ENCODE measurements around the gene NRF1. TPM values are rescaled to one million over a fixed set of nuclear protein-coding genes. Genes with fewer than 3 reads are reported as not detected.
"Not testable (repeated sequence)": the region's sequence is repeated elsewhere in the genome, so short reads cannot be mapped to it uniquely, and the experiment has no call there.

Gene NRF1
- 32.4 TPM for total RNA-seq

DNA sequence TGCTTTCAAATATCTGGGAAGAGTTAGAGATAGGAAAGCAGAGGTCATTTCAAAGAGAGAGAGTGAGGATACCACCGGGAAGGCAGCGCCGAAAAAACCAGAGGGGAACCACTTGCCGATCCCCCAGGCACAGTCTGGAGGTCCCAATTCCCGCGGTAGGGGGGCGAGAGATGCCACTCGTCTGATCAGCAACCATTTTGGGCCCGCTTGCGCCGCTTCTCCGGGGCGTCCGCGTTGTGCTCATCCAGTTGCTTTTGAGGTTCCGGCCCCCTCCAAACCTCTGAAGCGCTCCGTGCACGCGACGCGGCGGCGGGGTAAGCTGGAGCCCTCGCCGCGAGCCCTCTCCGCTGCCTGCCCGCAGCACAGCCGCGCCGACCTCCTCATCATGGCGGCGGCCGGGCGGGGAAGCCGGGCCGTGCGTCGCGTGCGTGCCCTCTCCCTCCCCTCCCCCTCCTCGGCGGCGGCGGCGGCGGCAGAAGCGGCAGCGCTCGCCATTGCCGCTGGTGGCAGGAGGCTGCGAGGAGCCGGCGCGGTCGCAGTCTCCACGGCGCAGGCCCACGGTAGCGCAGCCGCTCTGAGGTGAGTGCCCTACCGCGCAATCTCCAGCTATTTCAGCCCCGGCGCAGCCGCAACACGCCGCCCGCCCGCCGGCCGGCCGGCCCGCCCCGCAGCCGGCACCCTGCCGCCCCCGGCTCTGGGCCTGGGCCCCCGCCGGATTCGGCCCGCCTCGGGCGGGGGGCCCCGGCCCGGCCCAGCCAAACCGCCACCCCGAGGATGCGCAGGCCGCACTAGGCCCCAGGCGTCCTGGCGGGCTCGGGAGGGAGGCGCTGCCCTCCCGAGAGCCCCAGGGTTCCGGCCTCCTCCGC lies at the start of gene NRF1:
TSS of gene NRF1 (plus strand) at position 475 of the 866 bp plus-strand sequence. CDS start 45,632 bp downstream, outside the sequence.
- peak; percentile 89 for DNase-seq (ENCODE audit: low spot score)

DNA sequence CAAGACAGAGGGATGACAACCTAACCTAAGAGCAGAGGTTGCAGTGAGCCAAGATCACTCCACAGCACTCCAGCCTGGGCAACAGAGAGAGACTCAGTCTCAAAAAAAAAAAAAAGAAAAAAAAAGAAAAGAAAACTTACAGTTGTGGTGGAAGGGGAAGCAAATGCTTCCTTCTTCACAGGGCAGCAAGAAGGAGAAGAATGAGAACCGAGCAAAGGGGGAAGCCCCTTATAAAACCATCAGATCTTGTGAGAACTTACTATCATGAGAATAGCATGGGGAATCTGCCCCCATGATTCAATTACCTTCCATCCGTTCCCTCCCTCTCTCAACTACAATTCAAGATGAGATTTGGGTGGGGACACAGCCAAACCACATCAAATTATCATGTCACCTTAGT lies 45.2 kb upstream of the NRF1 start:
- not testable (repeated sequence) for DNase-seq (ENCODE audit: low spot score)

DNA sequence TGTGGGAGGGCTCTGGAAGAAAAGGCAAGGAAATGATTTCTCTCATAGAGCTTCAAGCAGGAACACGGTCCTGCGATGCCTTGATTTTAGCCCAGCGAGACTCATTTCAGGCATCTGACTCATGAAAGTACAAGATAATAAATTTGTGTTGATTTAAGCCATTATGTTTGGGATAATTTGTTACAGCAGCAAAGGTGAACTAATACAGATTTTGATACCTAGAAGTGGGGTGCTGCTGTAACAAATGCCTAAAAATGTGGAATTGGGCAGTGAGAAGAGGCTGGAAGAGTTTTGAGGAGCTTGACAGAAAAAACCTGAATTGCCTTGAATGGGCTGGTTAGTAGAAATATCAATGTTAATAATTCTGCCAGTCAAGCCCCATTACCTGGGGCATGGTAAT lies 44.1 kb upstream of the NRF1 start:
- DNase-seq (ENCODE audit: low spot score) = no peak

DNA sequence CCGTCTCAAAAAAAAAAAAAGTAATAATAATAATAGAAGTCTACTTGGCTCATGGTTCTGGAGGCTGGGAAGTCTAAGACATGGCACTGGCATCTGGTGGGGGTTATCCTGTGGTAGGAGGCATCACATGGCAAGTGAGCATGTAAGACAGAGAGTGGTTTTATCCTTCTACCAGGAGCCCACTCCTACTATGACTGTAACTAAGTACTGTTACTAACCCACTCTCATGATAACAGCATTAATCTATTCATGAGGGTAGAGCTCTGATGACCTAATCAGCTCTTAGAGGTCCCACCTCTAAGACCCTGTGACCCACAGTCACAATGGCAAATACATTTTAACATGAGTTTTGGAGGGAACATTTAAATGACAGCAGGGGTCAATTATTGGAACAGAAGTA lies 43.3 kb upstream of the NRF1 start:
- no peak for DNase-seq (ENCODE audit: low spot score)

DNA sequence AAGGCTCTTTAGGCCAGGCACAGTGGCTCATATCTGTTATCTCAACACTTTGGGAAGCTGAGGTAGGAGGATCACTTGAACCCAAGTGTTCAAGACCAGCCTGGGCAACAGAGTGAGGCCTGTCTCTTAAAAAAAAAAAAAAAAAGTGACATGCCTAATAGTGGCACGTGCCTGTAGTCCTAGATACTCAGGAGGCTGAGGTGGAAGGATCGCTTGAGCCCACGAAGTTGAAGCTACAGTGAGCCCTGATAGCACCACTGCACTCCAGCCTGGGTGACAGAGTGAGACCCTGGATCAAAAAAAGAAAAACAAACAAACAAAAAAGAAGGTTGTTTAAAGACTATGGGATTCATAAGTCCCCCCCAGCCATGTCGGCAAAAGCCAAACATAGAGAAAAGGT lies 42.2 kb upstream of the NRF1 start:
- DNase-seq (ENCODE audit: low spot score) = no peak

DNA sequence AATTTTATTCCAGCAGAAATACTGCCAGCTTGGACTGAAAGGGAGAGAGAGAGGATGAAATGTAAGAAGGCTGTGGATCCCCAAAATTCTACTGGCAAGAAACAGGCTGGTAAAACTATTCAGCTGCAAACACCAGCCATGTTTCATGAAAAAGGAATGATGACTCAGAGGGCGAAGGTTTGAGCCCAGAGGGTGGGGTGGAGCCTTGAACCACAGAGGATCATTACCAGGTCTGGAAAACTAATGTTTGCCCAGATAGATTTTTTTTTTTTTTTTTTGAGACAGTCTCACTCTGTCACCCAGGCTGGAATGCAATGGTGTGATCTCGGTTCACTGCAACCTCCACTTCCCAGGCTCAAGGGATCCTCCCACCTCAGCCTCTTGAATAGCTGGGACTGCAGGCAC lies 41.7 kb upstream of the NRF1 start:
- no peak for DNase-seq (ENCODE audit: low spot score)

DNA sequence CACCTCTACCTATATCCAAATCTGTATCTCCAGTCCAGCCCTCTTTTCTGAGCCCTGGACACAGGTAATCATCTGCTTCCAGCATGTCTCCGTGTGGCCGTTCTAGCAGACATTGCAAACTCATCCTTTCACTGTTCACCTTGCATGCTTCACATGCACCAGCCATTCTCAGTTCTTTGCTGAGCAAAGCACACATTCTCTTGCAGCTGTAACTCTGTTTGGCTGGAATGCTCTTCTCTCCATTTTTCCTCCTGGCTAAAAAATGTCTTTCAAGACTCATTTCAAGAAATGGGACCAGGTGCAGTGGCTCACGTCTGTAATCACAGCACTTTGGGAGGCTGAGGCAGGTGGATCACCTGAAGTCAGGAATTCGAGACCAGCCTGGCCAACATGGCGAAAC lies 40.3 kb upstream of the NRF1 start:
- no peak for DNase-seq (ENCODE audit: low spot score)

DNA sequence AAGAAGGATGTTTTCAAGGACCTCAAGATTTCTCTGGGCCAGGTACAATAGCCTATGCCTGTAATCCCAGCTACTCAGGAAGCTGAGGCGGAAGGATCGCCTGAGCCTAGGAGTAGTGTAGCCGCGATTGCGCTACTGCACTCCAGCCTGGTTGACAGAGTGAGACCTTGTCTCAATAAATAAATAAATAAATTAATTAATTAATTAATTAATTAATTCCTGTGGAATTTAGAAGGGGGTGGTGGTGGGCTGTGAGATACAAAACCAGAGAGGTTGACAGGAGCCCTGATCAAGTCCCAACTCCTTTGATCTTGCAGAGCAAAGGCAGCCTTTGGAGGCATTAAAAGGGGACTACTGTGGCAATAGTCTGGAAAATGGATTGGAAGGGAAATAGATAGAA lies 39.3 kb upstream of the NRF1 start:
- no peak for DNase-seq (ENCODE audit: low spot score)

DNA sequence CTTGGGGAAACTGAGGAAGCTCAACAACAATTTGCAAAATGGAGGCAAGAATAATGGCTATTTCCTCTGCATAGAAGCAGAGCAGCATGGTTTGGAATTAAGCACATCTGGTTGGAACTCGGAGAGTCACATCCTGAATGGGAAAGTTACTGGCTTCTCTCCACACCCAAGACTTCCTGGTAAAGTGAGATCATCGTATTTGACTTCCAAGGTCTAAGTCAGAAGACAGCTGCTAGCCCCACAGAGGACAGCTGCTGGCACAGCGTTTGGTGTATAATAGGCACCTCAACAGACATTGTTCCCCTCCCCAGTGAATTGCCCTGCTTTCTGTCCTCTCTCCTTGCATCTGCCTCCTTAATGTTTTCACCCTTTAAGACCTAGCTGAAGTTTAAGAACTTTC lies 37.0 kb upstream of the NRF1 start:
- no peak for DNase-seq (ENCODE audit: low spot score)

DNA sequence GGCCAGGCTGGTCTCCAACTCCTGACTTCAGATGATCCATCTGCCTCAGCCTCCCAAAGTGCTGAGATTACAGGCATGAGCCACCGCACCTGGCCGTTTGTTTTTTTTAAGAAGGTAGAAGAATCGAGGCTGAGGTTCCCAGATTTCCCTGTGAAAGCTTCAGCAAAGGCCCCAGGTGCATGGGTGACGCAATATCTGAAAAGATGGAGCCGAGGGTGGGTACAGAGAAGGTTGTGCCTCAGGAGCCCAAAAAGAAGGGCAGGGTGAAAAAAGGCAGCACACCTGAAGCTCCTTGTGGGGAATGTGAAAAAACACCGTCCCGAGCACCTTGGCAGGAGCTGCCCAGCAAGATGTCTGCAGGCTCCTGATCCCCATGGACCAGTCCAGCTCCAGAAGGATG lies 35.8 kb upstream of the NRF1 start:
- DNase-seq (ENCODE audit: low spot score) = no peak

DNA sequence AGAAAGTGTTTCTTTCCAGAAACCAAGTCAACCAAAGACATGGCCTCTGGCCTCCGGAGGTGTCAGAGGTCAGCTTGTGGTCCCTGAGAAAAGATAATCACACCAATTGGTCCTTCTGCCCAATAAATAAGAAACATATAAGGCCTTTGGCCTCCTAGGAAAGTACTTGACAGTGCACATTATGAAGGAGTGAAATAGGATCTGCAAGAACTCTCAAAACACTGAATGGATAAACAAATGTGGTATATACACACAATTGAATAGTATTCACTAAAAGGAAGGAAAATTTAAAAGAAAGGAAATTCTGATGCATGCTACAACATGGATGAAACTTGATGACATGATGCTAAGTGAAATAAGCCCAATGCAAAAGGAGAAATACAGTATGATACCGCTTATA lies 35.4 kb upstream of the NRF1 start:
- DNase-seq (ENCODE audit: low spot score) = no peak

DNA sequence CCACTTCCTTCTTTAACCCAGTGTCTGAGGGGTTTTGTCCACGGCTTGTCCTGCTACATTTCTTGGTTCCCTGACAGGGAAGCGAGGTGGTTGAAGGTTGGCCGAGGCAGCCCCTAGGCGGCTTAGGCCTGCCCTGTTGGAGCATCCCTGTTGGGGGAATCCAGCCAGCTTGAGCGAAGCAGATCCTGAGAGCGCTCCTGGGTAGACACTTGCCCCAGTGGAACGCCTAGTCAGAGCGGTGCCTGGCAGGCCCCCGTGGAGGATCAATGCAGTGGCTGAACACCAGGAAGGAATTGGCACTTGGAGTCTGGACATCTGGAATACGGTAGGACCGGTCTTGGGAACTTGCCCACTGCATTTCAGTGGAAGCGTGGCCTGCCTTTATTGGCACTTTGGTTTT lies 32.7 kb upstream of the NRF1 start:
- DNase-seq (ENCODE audit: low spot score) = no peak

DNA sequence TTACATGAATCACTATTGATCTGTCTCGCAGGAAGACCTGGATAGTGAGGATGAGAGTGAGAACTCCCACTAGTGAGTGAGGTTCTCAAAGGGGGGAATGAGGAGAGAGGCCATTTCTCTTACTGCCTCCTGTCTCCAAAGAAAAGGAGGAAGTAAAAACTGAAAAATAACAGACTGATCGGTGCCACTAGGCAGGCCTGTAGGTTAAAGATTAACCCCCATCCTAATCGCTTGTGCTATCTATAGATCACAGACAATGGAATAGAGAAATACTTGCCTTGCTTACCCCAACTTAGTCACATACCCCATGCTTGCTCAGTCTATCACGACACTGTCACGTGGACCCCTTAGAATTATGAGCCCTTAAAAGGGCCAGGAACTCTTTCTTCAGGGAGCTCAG lies 25.3 kb upstream of the NRF1 start:
- not testable (repeated sequence) for DNase-seq (ENCODE audit: low spot score)

DNA sequence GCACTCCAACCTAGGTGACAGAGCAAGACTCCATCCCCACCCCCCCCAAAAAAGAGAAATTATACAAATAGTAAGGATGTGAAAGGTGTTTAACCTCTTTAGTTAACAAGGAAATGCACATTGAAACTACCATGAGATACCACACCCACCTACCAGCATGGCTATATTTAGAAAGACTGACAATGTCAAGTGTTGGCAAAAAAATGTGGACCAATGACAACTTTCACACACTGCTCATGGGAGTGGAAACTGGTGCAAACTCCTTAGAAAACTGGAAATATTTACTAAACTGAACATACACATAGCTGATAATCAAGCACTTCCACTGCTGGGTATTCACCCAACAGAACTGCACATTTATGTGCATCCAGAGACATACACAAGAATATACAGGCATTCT lies 23.3 kb upstream of the NRF1 start:
- DNase-seq (ENCODE audit: low spot score) = no peak

DNA sequence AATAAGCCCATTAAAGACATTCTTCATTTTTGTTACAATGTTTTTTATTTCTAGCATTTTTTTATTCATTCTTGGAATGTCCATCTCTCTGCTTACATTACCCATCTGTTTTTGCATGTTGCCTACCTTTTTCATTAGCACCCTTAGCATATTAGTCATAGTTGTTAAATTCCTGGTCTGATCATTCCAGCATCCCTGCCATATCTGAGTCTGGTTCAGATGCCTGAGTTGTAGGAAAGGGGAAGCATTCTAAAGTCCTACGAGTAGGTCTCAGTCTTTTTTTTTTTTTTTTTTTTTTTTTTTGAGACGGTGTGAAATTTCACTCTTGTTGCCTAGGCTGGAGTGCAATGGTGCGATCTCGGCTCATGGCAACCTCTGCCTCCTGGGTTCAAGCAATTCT lies 19.7 kb upstream of the NRF1 start:
- no peak for DNase-seq (ENCODE audit: low spot score)

DNA sequence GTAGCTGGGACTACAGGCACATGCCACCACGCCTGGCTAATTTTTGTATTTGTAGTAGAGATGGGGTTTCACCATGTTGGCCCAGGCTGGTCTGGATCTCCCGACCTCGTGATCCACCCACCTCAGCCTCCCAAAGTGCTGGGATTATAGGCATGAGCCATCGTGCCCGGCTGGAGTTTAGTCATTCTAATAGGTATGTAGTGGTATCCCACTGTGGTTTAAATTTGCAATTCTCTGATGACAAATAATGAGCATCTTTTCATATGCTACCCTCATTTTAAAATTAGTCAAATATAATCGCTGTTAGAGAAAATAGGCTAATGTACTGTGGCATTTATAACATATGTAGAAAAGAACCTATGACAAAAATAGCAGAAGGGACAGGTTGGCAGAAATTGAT lies 15.1 kb upstream of the NRF1 start:
- not testable (repeated sequence) for DNase-seq (ENCODE audit: low spot score)

DNA sequence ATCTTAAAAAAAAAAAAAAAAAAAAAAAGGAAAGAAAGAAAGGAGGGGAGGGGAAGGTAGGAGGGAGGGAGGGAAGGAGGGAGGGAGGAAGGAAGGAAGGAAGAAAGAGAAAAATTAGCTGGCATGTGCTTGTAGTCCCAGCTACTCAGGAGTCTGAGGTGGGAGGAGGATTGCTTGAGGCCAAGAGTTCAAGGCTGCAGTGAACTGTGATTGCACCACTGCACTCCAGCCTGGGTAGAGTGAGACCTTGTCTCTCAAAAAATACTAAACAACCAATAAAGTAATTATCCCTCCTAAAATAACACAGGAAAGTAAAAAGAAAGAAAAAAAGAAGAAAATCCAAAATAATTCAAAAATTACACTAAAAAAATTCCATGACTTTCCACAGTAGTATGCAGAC lies 13.8 kb upstream of the NRF1 start:
- no peak for DNase-seq (ENCODE audit: low spot score)

DNA sequence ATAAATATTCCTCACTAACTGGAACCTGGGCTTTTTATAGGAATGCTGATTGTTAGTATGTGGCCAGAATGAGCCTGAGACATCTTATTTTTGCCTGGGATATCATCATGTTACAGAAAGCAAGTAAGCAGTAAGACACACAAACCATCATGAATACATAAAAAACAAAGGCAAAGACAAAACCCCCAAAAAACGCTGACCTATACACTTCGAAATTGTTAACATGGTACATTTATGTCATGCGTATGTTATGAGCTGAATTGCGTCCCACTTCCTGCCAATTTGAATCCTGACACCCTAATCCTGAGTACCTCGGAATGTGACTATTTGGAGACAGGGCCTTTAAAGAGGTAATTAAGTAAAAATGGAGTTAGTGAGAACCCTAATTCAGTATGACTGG lies 12.3 kb upstream of the NRF1 start:
- no peak for DNase-seq (ENCODE audit: low spot score)

DNA sequence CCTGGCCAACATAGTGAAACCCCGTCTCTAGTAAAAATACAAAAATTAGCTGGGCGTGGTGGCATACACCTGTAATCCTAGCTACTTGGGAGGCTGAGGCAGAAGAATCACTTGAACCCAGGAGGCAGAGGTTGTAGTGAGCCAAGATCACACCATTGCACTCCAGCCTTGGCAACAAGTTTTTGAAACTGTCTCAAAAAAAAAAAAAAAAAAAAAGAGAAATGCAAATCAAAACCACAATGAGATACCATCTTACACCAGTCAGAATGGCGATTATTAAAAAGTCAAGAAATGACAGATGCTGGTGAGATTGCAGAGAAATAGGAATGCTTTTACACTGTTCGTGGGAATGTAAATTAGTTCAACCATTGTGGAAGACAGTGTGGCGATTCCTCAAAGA lies 7.9 kb upstream of the NRF1 start:
- DNase-seq (ENCODE audit: low spot score) = not testable (repeated sequence)

DNA sequence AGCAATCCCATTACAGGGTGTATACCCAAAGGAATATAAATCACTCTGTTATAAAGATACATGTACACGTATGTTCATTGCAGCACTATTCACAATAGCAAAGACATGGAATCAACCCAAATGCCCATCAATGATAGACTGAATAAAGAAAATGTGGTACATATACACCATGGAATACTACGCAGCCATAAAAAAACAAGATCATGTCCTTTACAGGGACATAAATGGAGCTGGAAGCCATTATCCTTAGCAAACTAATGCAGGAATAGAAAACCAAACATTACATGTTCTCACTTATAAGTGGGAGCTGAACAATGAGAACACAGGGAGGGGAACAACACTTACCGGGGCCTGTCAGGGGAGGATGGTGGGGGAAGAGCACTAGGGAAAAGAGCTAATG lies 7.5 kb upstream of the NRF1 start:
- not testable (repeated sequence) for DNase-seq (ENCODE audit: low spot score)

DNA sequence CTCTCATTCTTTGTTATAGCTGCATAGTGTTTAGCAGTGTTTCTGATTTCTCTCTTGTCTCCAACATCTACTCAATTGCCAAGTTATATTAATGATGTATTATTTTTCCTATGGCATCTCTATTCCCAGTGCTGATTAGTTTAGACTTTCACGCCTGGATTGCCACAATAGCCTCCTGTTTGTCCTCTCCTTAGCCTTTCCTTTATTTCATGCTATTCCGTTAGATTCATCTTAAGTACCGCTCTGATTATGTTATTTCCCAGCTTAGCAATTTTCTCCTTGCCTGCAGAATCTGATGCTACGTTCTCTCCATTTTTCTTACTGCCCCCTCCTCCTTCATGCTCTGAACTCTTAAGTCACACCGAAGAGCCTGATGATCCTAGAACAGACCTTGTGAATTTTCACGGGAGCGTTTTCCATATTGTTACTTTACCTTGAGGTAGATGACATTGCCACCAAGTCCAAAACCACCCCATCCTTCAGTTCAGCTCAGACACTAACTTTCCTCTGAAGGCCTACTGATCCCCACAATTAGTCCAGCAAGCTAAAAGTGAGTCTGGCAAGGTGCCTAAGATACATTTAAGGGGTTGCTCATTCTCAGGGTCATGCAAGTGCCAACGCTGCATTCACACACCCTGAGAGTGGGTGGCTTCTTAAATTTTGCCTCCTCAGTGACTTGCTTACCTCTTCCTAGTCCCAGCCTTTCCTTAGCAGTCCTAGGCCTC lies 6.6 kb upstream of the NRF1 start:
- no peak for DNase-seq (ENCODE audit: low spot score)

DNA sequence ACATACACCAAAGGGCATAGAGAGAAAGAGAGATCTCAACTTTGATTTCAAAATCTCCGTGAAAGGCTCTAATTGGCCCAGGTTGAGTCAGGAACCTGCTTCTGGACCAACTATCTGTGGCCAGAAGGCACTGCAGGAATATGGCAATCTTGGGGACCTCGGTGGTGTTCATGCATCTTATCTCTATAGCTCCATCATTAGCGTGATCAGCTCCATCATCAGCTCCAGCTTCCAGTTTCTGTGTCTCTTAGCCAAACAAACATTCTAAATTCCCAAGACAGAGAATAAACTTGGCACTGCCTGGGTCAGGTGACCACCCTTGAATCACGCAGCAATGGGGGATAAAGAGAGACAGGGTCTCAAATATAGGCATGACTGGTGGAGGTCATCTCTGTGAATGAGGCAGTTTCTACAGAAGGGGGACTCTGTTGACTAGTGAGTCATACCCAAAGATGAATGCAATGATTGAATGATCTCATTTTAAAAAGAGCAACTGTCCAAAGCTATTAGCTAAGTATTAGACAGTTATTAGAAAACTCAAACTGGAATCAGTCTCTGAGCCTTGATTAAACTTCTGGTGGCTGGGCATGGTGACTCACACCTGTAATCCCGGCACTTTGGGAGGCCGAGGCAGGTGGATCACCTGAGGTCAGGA lies 5.4 kb upstream of the NRF1 start:
- DNase-seq (ENCODE audit: low spot score) = no peak

DNA sequence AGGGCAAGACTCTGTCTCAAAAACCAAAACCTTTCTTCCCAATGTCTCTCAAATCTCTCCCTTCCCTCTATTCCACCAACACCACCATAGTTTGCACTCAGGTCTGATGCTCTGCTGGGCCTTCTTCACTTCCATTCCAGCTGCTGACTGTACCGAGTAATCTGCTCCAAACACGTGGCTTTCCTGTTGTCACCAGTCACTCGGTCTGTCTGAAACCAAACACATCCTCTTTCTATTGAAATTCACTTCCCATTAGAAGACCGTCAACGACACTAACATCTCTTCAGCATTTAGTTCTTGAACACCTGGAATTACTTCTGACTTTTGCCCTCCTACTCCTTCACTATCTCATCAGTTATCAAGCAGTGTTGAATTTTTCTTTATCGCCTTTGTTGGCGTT lies 4.7 kb upstream of the NRF1 start:
- DNase-seq (ENCODE audit: low spot score) = no peak
